Ovary (tissue), 9 donors: ENCODE data around the gene PTP4A1. TPM values are rescaled to one million over a fixed set of nuclear protein-coding genes. Genes with fewer than 3 reads are reported as not detected.
"Not testable (repeated sequence)": the region's sequence is repeated elsewhere in the genome, so short reads cannot be mapped to it uniquely, and the experiment has no call there.

Source experiments
- DNase-seq, 5 donors: peaks; one replicate each; pipeline ENCODE4 v3.0.0-alpha.2; 2019 to 2020
- H3K27ac ChIP-seq, 2 donors: fragments of 200-600 bp; one replicate each; pipeline versions ENCODE4 v1.5.1 to v1.8.0; 2019 to 2022
- H3K27me3 ChIP-seq: fragments of 200-600 bp; one replicate; pipeline ENCODE4 v1.8.0; 2022
- H3K36me3 ChIP-seq: fragments of 200-600 bp; sonication (generic); one replicate; pipeline ENCODE4 v1.5.1; 2019
- H3K4me1 ChIP-seq: one replicate; pipeline ENCODE4 v1.8.1; 2013; ENCODE audit warnings: mild to moderate bottlenecking, moderate library complexity; ENCODE audit not compliant: insufficient read depth
- H3K4me3 ChIP-seq: fragments of 200-600 bp; sonication (generic); one replicate; pipeline ENCODE4 v1.5.1; 2017
- H3K9me3 ChIP-seq, 2 donors: fragments of 200-600 bp in 1 of 2; sonication (generic) in 1 of 2; one replicate each; pipeline versions ENCODE4 v1.5.1 to v1.8.1; 2013 to 2019; ENCODE audit warnings: mild to moderate bottlenecking in 1 of 2, moderate library complexity in 1 of 2
- CTCF ChIP-seq, 3 donors: fragments of 450-650 bp in 2 of 3; fragments of 200-600 bp in 1 of 3; IDR thresholded peaks; one replicate each; pipeline versions ENCODE4 v1.5.1 to v1.8.0; 2016 to 2022; ENCODE audit warnings: antibody characterized with exemption in 3 of 3, mild to moderate bottlenecking in 1 of 3
- EP300 ChIP-seq: sonication (generic); formaldehyde crosslinking; IDR thresholded peaks from one replicate; pipeline ENCODE4 v1.6.1; 2017; ENCODE audit warnings: antibody characterized with exemption
- POLR2A ChIP-seq: fragments of 450-650 bp; IDR thresholded peaks from one replicate; pipeline ENCODE4 v1.6.1; 2017; ENCODE audit warnings: antibody characterized with exemption, mild to moderate bottlenecking, moderate library complexity
- WGBS, 3 donors: extraction: QIAGEN DNeasy Blood & Tissue Kit in 1 of 3; methylation state at CpG; one replicate each; pipeline versions ENCODE4 v1.1.5 to v1.1.7; 2013 to 2017; 5-methylcytosine and 5-hydroxymethylcytosine counted together
- intact Hi-C, 4 donors: fragments of 100-400 bp; cut with DNase I; formaldehyde crosslinking; loops; one replicate each; pipeline versions ENCODE4 v1.11.0 to v1.15.1; 2022 to 2023
- polyA plus RNA-seq, 2 donors: library from polyadenylated mRNA; stranded (reverse); fragments of 200-250 nt in 1 of 2; fragments of 350-450 nt in 1 of 2; fragmentation: Illumina TruSeq in 1 of 2; extraction: RNeasy Lipid Tissue Mini Kit (QIAGEN cat#74804) in 1 of 2; gene quantifications; one replicate each; pipeline ENCODE4 v1.2.3, GENCODE V29; 2013 to 2014
- total RNA-seq, 7 donors: library from RNA; depleted of rRNA in 2 of 7; stranded (reverse); fragments of >200 nt in 2 of 7; fragmentation: NEBNext Ultra II Directional in 3 of 7; extraction: Animal tissue kit (Norgen Biotek cat#: 25700) in 3 of 7; gene quantifications; one replicate each; pipeline versions ENCODE4 v1.1.0 to v1.2.4, GENCODE V29; 2016 to 2023
- donor health status: DM: no; HTN: no; CAD: no; lungs with moderate emphysema.
- donor health status: DM: no; HTN: no; CAD: no.
- donor health status: Bipolar disorder and iron deficiency.
- donor health status: DM: yes; HTN: yes; CAD: no.
- donor health status: DM: no; HTN: no; CAD: no.
- donor health status: DM: yes; HTN: yes; CAD: no.

PTP4A1 gene
- total and polyA plus RNA-seq, 9 donors = 9.4 to 89.4 (median 33.6) TPM

GRCh38 chr6:63584125-63584514, 11.8 kb downstream of the PTP4A1 start:
- intact Hi-C loops = no loop called here
- TF ChIP-seq CTCF (IDR thresholded peaks at IDR 0.05) (no peak), EP300 (no peak), POLR2A (no peak)
- Histone ChIP-seq H3K9me3 (no peaks in the 10 kb centered on the region), H3K4me3 (no peak overlapping the region), H3K27me3 (no peaks in the 10 kb centered on the region), H3K27ac (no peak overlapping the region), H3K4me1 (no peaks in the 10 kb centered on the region), H3K36me3 (no peaks in the 10 kb centered on the region)
- no peak for DNase-seq
- 59 to 75% (median 70%) methylated on average over 4 of the region's 4 CpGs for WGBS, 3 donors

- Histone ChIP-seq H3K36me3 (no peaks in the 10 kb centered on the region), H3K27me3 (no peaks in the 10 kb centered on the region), H3K9me3 (no peaks in the 10 kb centered on the region), H3K27ac (no peak overlapping the region), H3K4me1 (no peaks in the 10 kb centered on the region), H3K4me3 (no peak overlapping the region)
- no peak for DNase-seq
- TF ChIP-seq POLR2A = no peak
- no peak for TF ChIP-seq CTCF (IDR thresholded peaks at IDR 0.05)
- TF ChIP-seq EP300 = no peak
- 94 to 96% (median 94%) methylated on average over 8 of the region's 8 CpGs for WGBS, 3 donors
- intact Hi-C loops = no loop called here
These were observed 12.3 kb downstream of the PTP4A1 start for GRCh38 chr6:63584566-63584965.

GRCh38 chr6:63585652-63586051, 13.4 kb downstream of the PTP4A1 start:
- H3K27me3 ChIP-seq, H3K4me3 ChIP-seq, DNase-seq, H3K9me3 ChIP-seq, H3K27ac ChIP-seq, H3K36me3 ChIP-seq, H3K4me1 ChIP-seq, intact Hi-C loops: not testable (repeated sequence)
- 89 to 95% (median 93%) methylated on average over 2 of the region's 2 CpGs for WGBS, 3 donors

DNA sequence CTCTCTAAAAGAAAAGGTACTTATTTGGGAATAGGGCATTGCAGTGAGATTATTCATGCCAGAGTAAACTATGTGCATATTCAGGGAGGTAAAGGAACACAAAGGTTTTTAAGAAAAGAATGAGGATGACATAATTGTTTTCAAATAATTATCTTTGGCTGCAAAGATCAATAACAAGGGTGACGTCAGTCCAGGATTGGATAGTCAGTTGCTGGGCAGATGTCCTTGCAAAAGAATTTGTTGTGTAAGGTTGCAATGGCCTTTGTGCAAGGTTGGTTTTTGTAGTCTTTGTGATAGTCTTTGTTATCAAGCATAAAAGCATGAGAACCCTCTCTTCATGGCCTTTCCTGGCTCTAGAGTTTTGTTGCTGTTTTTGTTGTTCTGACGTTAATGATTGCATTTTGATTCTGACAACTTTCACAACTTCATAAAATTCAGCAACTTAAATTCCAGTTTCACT, 17.7 kb downstream of the PTP4A1 start:
- Histone ChIP-seq H3K9me3 (no peaks in the 10 kb centered on the region), H3K27me3 (no peaks in the 10 kb centered on the region), H3K4me3 (no peak overlapping the region), H3K27ac (no peak overlapping the region), H3K36me3 (no peaks in the 10 kb centered on the region), H3K4me1 (no peaks in the 10 kb centered on the region)
- no peak for DNase-seq
- WGBS, 3 donors = 25 to 52% (median 36%) methylated on average over 2 of the region's 2 CpGs
- intact Hi-C loops = loop anchor here in 2 of 4 donors (10.0 kb wide), 1 partner anchor 175 kb away; no protein-coding TSS in a partner anchor
- no peak for TF ChIP-seq EP300
- no peak for TF ChIP-seq CTCF (IDR thresholded peaks at IDR 0.05)

DNA sequence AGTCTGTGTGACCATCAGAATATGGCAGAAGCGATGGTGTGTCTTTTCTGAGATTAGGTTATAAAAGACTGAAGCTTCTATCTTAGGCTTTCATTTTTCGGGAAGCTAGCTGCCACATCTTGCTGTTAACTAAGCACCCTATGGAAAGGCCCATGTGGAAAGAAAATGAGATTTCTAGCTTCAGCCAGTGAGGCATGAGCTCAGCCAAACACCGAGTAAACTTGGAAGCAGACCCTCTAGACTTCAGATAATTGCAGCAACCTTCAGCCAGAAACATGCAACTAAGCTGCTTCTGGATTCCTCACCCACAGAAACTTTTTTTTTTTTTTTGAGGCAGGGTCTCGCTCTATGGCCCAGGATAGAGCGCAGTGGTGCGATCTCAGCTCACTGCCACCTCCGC, 20.6 kb downstream of the PTP4A1 start:
- Histone ChIP-seq H3K4me1 (no peaks in the 10 kb centered on the region), H3K27ac (no peak overlapping the region), H3K36me3 (no peaks in the 10 kb centered on the region), H3K9me3 (no peaks in the 10 kb centered on the region), H3K27me3 (no peaks in the 10 kb centered on the region), H3K4me3 (no peak overlapping the region)
- no peak for TF ChIP-seq POLR2A
- TF ChIP-seq EP300 = no peak
- TF ChIP-seq CTCF (IDR thresholded peaks at IDR 0.05) = no peak
- WGBS, 3 donors = 80 to 87% (median 86%) methylated on average over 6 to 7 of the region's 7 CpGs
- no peak for DNase-seq
- intact Hi-C loops = loop anchor here in 2 of 4 donors (10.0 kb wide), 1 partner anchor 172 kb away; no protein-coding TSS in a partner anchor
